Activated B cell treated with CpG ODN at 0.5 μM for 24 hours (primary cell): Measurements from ENCODE around the gene RNF168. TPM values are rescaled to one million over a fixed set of nuclear protein-coding genes. Genes with fewer than 3 reads are reported as not detected.

Source experiments
- ATAC-seq: fragments of 200-7000 bp; cut with Tn5 transposase; one replicate; pipeline ENCODE4 v1.10.0; 2021; ENCODE audit warnings: low read depth, mild to moderate bottlenecking, moderate library complexity
- CTCF ChIA-PET: fragments of 350-600 bp; sonication (Branson Sonifier 250); formaldehyde crosslinking; loops from one replicate; lab custom pipeline; 2021; ENCODE audit warnings: antibody characterized with exemption; lab: Charles Lee
- POLR2A ChIA-PET: fragments of 350-600 bp; sonication (Branson Sonifier 250); formaldehyde crosslinking; loops from one replicate; lab custom pipeline; 2021; ENCODE audit warnings: antibody characterized with exemption; lab: Charles Lee
- DNase-seq: peaks from one replicate; pipeline ENCODE4 v3.0.0; 2022
- H3K27ac Mint-ChIP-seq: one replicate; pipeline ENCODE4 v1.8.0; 2020; ENCODE audit warnings: mixed read lengths
- H3K27me3 Mint-ChIP-seq: one replicate; pipeline ENCODE4 v1.8.0; 2021; ENCODE audit warnings: mixed read lengths
- H3K36me3 Mint-ChIP-seq: one replicate; pipeline ENCODE4 v1.8.0; 2021; ENCODE audit warnings: low read depth, mixed read lengths
- H3K4me1 Mint-ChIP-seq: one replicate; pipeline ENCODE4 v1.8.0; 2021; ENCODE audit warnings: mixed read lengths
- H3K4me3 Mint-ChIP-seq: one replicate; pipeline ENCODE4 v1.8.0; 2020; ENCODE audit warnings: mild to moderate bottlenecking, mixed read lengths
- H3K9me3 Mint-ChIP-seq: one replicate; pipeline ENCODE4 v1.8.0; 2020; ENCODE audit warnings: mixed read lengths
- intact Hi-C: fragments of 100-400 bp; cut with micrococcal nuclease; formaldehyde crosslinking; loops from one replicate; pipeline ENCODE4 v1.15.1; 2024
- total RNA-seq: library from RNA; stranded (reverse); gene quantifications from 2 replicates; pipeline ENCODE4 v1.2.3, GENCODE V29; 2022
- TF ChIP-seq, protein P1 (sequence below): fragments of 200-600 bp; IDR thresholded peaks from one replicate; pipeline ENCODE4 v1.8.0; 2022; ENCODE audit warnings: antibody characterized with exemption, mild to moderate bottlenecking

Gene RNF168
- total RNA-seq, 1 donor from 2014 or later, result 27.8 TPM

DNA sequence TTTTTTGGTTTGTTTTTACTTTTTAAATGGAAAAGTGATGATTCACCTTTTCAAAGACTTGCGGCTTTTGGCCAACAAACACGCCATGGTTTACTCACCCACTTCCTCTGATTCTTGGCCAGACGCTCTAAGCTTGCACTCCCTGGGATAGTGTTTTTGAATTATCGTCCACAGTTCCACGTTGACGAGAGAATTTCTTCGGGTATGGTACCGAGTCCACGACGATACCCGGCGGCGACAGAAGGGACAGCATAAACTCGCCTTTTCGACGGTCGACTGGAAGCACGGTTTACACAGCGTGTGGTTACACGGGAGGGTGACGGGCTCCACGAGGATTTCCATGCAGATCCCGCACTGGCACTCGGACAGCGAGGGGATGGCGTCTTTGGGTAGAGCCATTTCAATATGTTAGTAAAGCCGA is 783 bp downstream of the RNF168 start:
- Mint-ChIP-seq H3K9me3 (peaks cover 13% of the 10 kb centered on the region), H3K4me1 (peaks cover 38% of the 10 kb centered on the region), H3K4me3 (peak overlapping the region; percentile 98), H3K27ac (peak overlapping the region; percentile 90), H3K36me3 (peaks cover 27% of the 10 kb centered on the region), H3K27me3 (no peaks in the 10 kb centered on the region)
- TF ChIP-seq, protein P1, sequence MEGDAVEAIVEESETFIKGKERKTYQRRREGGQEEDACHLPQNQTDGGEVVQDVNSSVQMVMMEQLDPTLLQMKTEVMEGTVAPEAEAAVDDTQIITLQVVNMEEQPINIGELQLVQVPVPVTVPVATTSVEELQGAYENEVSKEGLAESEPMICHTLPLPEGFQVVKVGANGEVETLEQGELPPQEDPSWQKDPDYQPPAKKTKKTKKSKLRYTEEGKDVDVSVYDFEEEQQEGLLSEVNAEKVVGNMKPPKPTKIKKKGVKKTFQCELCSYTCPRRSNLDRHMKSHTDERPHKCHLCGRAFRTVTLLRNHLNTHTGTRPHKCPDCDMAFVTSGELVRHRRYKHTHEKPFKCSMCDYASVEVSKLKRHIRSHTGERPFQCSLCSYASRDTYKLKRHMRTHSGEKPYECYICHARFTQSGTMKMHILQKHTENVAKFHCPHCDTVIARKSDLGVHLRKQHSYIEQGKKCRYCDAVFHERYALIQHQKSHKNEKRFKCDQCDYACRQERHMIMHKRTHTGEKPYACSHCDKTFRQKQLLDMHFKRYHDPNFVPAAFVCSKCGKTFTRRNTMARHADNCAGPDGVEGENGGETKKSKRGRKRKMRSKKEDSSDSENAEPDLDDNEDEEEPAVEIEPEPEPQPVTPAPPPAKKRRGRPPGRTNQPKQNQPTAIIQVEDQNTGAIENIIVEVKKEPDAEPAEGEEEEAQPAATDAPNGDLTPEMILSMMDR, result no peak
- intact Hi-C loops, result loop anchor here (1.0 to 5.0 kb wide), 10 partner anchors 26 to 365 kb away; partner anchors contain the start of genes CEP19, DYNLT2B, FBXO45 and PIGX
- ChIA-PET POLR2A (interaction anchor here (0.6 to 2.5 kb wide), 9 partner anchors 26 to 237 kb away, joined by 3 to 14 read pairs (median 4); partner anchors contain the start of genes DYNLT2B, FBXO45, PCYT1A and UBXN7), CTCF (interaction anchor here (2.9 kb wide), 1 partner anchor 26 kb away, joined by 11 read pairs; no protein-coding TSS in a partner anchor)
- ATAC-seq (peak; percentile 13), DNase-seq (peak; percentile 28)

DNA sequence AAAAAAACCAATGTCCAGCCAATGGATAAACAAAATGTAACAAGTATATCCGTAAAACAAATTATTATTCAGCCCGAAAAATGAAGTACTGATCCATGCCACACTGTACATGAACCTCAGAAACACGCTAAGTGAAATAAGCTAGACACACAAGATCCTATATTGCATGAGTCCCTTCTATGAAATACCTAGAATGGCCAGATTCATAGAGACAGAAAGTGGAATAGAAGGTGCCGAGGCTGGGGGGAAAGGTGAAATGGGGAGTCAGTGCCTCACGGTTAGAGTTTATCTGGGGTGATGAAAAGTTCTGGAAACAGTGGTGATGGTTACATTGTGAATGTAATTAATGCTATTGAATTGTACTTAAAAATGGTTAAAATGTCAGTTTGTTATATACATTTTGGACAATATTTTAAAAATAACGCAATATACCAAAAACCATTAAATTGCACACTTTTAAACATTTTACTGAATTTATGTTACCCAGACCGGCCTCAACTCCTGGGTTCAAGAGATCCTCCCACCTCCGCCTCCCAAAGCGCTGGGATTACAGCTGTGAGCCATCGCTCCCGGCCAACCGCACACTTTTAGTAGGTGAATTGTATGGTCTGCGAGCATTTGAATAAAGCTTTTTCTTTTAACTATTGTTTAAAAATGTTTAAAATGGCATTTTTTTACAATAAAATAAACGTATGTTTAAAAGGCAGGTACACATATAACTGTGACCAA is 2.1 kb downstream of the RNF168 start:
- DNase-seq (no peak), ATAC-seq (no peak)
- intact Hi-C loops, result loop anchor here (2.0 to 5.0 kb wide), 4 partner anchors 131 to 366 kb away; partner anchors contain the start of genes CEP19, PIGX and SENP5
- Mint-ChIP-seq H3K27me3 (no peaks in the 10 kb centered on the region), H3K4me3 (peak overlapping the region; percentile 98), H3K27ac (peak overlapping the region; percentile 72), H3K36me3 (peaks cover 31% of the 10 kb centered on the region), H3K9me3 (peaks cover 6% of the 10 kb centered on the region), H3K4me1 (peaks cover 39% of the 10 kb centered on the region)
- CTCF ChIA-PET, result no interaction called here
- TF ChIP-seq, protein P1, result no peak
- POLR2A ChIA-PET, result interaction anchor here (0.5 to 1.7 kb wide), 12 partner anchors 27 to 366 kb away, joined by 3 to 17 read pairs (median 4); partner anchors contain the start of genes FBXO45 and WDR53

DNA sequence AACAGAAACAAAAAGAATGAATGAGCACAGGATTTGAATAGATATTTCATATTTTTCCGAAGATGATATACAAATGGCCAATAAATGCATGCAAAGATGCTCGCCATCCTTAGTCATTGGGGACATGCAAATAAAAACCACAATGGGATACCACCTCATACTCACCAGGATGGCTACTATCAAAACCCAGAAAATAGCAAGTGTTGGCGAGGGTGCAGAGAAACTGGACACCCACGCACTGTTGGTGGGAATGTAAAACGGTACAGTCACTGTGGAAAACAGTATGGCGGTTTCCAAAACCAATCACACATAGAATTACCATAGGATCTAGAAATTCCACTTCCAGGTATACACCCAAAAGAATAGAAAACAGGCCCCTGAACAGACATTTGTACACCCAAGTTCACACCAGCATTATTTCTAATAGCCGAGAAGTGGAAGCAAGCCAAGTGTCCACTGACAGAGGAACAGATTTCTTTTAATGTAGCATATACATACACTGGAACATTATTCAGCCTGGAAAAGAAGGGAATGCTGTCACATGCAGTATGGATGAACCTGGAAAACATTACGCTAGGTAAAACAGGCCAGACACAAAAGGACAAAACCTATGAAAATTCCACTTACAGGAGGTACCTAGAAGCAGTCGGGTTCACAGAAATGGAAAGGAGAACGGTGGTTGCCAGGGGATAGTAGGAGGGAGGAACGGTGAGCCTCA is 3.6 kb downstream of the RNF168 start:
- ChIA-PET CTCF (no interaction called here), POLR2A (interaction anchor here (1.7 kb wide), 1 partner anchor 29 kb away, joined by 10 read pairs; no protein-coding TSS in a partner anchor)
- peak overlapping the region; percentile 98 for H3K4me3 Mint-ChIP-seq
- no peak for ATAC-seq
- no peak for DNase-seq
- intact Hi-C loops, result loop anchor here (5.0 kb wide), 2 partner anchors 132 to 367 kb away; partner anchors contain the start of gene SENP5
- H3K9me3 Mint-ChIP-seq, result no peaks in the 10 kb centered on the region
- peak overlapping the region; percentile 72 for H3K27ac Mint-ChIP-seq
- TF ChIP-seq, protein P1, result no peak
- no peaks in the 10 kb centered on the region for H3K27me3 Mint-ChIP-seq
- H3K36me3 Mint-ChIP-seq, result peaks cover 42% of the 10 kb centered on the region
- peaks cover 39% of the 10 kb centered on the region for H3K4me1 Mint-ChIP-seq

DNA sequence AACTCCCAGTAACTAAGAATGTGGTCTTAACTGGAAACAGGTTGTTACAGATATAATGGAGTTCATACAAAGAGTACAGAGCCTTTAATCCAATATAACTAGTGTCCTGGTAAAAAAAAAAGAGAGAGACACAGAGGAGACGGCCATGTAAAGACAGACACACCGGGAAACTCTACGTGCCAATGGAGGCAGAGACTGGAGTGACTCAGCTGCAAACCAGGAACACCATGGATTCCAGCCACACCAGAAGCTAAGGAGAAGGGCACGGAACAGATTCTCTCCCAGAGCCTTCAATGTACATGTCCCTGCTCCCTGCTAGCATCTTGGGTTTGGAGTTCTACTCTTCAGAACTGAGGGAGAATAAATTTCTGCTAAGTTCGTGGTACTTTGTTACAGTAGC is 4.5 kb downstream of the RNF168 start:
- Mint-ChIP-seq H3K4me3 (no peak overlapping the region), H3K4me1 (peaks cover 39% of the 10 kb centered on the region), H3K27ac (no peak overlapping the region), H3K27me3 (no peaks in the 10 kb centered on the region), H3K9me3 (no peaks in the 10 kb centered on the region), H3K36me3 (peaks cover 44% of the 10 kb centered on the region)
- TF ChIP-seq, protein P1, result no peak
- CTCF ChIA-PET, result no interaction called here
- intact Hi-C loops, result no loop called here
- no peak for DNase-seq
- ATAC-seq, result no peak
- POLR2A ChIA-PET, result no interaction called here

DNA sequence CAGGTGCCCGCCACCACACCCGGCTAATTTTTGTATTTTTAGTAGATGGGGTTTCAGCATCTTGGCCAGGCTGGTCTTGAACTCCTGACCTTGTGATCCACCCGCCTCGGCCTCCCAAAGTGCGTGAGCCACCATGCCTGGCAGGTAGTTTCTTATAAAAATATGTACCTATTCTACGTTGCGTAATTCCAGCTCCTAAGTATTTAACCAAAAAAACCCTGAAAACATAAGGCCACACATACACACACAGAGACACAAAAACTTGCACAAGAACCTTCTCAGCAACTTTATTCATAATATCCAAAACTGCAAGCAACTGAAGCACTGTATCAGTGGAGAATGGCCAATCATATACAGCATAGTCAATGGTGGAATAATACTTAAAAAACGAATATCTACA is 5.3 kb downstream of the RNF168 start:
- TF ChIP-seq, protein P1, result no peak
- H3K27me3 Mint-ChIP-seq, result no peaks in the 10 kb centered on the region
- H3K27ac Mint-ChIP-seq, result no peak overlapping the region
- peaks cover 37% of the 10 kb centered on the region for H3K4me1 Mint-ChIP-seq
- intact Hi-C loops, result no loop called here
- H3K4me3 Mint-ChIP-seq, result no peak overlapping the region
- no peaks in the 10 kb centered on the region for H3K9me3 Mint-ChIP-seq
- ATAC-seq (no peak), DNase-seq (no peak)
- peaks cover 43% of the 10 kb centered on the region for H3K36me3 Mint-ChIP-seq
- CTCF ChIA-PET, result no interaction called here
- POLR2A ChIA-PET, result no interaction called here
